ENCODE results near the gene ITGA11. TPM values are rescaled to one million over a fixed set of nuclear protein-coding genes. Genes with fewer than 3 reads are reported as not detected.

Gene ITGA11
- total RNA-seq, 1 donor from 2014 or later: 0.48 TPM

DNA sequence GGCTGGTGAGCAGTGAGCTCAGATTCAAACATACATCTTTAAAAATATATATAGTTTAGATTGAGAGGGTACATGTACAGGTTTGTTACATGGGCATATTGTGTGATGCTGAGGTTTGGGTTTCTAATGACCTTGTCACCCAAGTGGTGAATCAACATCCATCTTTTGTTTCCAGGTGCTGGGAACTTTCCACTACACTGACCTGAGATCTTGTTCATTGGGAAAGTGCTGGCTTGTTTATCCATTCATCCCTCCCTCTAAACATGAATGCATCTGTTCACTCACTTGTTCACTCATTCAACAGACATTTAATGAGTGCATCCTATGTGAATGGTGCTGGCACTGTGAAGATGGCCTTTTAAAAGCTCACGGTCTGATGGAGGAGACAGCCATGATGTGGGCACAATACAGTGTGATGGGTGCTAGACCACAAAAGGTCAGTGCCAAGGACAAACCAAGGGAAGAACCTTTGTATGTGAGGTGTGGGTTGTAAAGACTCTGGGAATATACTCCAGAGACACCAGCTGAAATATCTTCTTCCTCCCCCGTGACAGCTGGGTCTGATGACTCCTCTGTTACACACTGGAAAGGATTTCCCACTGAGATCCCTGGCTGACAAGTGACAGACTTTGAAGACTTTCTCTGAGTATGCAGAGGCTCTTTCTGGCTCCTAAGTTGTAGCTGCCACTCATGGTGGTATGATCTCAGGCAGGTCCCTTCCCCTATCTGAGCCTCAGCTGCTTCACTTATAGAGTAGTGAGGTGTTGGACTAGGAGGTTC is 16.2 kb upstream of the ITGA11 start:
- no peak for ATAC-seq

DNA sequence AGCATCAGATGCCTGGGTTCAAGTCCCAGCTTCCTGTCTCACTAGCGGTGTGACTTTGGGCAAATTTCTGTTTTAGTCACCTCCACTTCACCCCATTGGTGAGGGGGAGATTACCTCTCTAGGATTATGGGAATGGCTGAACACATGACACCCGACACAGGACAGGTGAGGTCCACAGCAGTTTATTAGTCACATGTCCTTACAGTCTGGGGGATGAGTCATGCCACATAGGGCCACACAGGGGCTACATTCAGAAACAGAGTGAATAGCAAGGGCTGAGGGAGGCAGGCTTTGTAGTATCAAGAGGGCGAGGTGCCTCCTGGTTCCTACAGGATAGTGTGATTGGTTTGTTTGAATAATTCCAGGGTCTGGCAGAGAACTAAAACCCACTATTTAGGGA is 15.2 kb upstream of the ITGA11 start:
- no peak for ATAC-seq

DNA sequence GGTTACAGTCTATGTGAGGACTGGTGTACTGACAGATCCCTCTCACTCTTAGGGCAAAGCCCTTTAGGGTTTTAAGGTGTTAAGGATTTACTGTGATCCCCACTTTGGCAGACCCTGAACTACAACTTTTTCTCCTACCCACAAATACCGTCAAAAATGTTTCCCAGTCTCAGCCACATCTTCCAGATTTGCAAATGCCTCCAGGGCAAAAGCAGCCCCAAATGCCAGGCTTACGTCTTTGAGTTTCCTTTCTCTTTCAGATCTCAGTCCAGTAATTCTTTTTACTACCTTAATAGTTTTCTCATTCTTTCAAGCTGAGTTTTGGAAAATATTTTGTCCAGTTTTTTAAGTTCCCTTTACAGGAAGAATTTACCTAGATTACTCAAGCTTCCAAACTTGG is 13.4 kb upstream of the ITGA11 start:
- ATAC-seq: no peak

DNA sequence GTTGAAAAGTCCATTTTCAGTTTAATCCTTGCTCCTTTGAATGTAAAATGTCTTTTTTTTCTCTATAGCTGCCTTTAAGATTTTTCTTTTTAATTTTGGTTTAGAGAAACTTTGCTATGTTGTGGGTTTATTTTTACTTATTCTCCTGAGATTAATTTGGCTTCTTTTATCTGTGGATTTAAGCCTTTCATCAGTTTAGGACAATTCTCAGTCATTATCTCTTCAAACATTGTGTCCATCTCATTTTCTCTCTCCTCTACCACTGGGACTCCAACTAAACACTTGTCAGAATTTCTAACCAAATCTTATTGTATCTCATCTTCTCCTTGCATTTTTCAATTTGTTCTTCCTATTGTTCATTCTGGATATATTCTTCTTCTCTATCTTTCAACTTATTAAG is 12.4 kb upstream of the ITGA11 start:
- no peak for ATAC-seq

DNA sequence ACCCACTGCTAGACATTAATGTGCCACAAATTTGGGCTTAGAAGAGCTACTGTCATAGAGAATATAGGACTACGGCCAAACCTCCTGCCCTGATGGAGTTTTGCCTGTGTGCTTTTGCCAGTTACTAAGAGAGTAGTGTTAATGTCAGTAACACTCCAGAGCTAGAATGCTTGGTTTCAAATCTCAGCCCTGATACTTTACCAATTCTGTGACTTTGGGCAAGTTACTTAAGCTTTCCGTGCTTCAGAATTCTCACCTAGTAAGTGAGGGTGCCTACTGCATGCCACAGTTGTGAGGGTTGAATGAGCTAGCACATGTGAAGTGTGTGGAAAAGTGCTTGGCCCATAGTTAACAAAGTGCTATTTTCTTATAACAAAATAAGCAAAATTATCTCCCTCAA is 10.9 kb upstream of the ITGA11 start:
- no peak for ATAC-seq

DNA sequence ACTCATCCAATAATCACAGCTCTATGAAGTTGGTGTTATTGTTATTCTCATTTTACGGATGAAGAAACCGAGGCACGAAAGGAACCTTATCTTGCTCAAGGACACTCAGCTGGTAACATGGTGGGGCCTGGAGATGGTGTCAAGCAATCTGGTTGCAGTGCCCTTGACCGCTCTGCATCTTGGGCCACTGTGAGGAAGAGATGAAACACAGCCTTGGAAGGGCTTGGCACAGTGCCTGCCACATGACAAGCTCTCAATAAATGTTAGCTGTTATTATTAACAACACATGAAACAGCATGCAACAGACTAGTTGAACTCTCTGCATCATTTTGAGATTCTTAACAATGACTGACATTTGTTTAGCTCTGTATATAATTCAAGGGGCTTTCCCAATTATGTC is 10.1 kb upstream of the ITGA11 start:
- no peak for ATAC-seq

DNA sequence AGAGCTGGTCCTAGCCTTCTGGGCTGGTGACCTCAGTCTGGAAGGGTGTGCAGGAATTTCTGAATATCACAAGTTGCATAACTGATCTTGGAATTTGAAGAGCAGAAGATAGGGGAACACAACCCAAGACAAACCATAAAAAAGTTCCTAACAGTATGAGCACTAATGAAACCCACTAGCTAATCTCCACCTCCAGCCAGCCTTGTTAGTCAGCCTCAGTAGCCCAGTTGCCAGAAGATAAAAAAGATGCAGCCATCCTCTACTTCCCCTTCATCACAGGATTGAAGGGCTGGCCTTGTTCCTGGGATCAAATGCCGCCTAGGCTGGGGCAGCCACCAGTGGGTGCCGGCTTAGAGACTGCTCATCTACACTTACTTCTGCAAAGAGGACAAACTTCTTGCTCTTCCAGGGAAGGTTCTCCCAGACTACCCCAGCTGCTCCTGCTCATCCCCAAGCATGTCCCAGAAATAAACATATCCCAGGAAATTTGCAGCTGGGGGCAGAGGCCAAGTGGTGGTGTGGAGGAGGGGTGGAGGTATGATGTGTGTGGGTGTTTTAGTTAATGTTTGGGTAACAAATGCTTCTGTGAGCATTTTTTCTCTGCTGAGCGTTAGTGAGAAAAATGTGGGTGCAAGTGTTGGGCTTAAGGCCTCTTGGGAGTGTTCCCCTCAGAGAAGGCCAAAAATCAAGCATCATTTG is 9.2 kb upstream of the ITGA11 start:
- ATAC-seq: no peak

DNA sequence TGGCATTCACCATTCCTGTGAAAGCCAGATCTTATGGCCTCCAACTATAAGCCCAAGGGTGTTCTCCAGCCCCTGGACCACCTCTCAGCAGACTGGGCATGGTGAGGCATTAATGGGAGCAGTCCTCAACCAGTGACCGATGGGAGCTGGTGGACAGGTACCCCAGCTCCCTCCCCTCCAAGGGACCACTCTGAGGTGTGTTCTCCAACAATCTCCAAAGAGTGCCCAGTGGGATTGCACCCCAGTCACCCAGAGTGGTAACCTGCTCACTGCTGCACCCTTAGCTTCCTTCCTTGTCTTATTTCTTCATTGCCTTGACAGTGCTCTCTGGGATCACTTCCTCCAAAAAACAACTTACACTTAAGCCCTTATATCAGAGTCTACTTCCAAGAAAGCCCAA is 8.2 kb upstream of the ITGA11 start:
- ATAC-seq: no peak

DNA sequence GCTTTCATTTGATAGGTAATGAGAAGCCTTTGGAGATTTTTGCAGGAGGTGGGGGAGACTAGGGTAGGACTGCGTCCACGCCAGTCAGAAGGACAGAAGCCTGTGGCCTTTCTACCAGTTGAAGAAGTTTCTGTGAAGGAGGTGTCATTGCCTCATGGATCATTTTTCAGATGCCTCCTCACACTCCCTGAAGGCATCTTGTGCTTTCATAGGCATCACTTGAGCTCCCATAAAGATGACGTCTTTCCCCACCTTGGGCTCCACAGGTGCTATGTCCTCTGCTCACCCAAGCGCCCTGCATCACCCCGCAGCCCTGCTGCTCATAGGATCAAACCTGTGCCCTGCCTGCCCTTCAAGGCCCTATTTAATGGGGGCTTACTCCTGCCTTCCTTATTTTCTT is 7.5 kb upstream of the ITGA11 start:
- ATAC-seq: no peak

DNA sequence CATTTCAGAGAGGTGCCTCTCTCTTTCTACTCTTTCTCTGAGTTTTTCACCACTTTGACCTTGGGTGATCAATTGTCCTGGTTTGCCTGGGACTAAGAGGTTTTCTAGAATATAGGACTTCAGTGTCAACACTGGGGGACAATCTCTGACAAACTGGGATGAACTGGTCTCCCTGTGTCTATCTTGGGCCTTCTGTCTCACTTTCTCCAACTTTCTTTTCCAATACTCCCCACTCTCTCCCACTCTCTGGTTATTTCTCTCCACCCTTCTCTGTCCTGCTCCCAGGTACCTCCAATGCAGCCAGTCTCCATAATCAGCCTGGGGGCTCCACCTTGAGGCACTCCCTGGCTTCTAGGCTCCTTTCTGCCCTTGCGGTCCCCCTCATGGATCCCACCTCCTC is 4.7 kb upstream of the ITGA11 start:
- no peak for ATAC-seq

DNA sequence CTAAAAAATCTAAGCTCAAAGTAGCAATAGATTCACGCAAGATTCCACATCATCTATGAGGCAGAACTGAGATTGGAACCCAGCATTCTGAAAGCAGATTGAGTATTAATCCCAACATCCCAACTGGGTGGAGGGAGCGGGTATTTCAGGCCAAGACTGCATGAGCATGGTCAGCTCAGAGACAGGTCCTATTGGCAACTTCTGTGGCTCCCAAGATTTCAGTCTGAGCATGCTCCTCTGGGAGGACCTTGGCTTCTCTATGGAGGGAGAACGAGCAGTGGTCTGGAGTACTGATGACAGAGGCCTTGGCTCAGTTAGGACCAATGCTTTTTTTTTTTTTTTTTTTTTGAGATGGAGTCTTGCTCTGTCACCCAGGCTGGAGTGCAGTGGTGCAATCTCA is 4.0 kb upstream of the ITGA11 start:
- no peak for ATAC-seq

DNA sequence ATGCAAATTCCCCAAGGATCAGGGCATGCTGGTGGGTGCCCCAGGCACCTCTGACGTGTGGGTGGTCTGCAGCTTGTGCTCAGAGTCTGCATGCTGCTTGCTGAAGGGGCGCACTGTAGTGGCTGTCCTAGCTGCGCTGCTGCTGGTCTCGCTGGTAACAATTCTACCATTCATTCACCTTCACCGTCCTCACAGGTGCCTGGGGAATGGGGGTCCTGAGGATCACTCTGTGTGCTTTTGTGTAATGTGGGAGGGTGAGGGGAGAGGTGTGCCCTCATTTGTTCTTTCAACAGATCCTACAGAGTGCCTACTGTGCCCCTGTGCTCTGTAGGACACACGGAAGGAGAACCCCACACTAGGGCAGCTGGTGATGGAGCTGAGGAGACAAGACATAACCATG is 2.1 kb upstream of the ITGA11 start:
- no peak for ATAC-seq

DNA sequence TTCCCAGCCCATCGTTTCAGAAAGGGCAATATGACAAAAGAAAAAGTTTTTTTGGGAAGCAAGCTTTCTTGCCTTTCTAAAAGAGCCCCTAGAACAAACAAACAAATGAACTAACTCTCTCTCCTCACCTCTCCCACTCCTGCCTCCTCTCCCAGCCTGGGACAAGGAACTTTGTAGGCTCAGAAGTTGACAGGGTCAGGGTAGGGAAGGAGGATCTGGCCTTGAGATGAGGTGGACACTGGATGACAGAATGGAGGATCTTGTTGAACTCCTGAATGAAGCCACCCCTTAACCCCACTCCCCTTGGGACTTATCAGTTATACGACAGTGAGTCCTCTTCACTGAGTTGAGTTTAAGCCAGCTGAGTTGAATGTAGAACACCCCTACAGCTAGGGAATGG is 1.6 kb upstream of the ITGA11 start:
- ATAC-seq: no peak

DNA sequence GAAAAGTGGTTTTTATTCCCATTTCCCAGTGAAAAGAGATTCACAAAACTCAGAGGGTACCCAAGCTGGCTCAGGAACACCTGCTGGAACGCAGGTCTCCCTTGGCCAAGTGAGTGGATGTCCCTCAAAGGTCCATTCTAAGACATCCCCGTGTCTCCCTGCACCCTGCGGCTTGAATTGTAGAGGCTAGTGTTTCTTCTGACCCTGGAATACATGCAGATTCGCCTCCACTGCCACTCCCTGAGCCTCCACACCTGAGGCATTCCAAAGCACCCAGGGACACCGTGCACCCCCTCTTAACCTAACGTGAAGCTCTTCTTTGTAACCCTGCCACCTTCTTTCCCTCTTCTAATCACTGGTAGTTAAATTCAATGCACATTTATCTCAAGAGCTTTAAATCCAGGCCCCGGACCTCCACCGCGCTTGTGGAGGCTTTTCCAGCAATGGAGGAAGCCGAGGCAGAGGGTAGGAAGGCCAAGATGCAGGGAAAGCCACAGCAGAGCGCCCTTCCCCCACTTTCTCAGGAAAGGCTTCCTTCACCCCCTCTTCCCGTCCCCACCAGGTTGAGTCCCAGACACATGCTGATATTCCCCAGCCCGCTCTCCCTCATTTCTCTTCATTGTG is 590 bp upstream of the ITGA11 start:
- no peak for ATAC-seq

DNA sequence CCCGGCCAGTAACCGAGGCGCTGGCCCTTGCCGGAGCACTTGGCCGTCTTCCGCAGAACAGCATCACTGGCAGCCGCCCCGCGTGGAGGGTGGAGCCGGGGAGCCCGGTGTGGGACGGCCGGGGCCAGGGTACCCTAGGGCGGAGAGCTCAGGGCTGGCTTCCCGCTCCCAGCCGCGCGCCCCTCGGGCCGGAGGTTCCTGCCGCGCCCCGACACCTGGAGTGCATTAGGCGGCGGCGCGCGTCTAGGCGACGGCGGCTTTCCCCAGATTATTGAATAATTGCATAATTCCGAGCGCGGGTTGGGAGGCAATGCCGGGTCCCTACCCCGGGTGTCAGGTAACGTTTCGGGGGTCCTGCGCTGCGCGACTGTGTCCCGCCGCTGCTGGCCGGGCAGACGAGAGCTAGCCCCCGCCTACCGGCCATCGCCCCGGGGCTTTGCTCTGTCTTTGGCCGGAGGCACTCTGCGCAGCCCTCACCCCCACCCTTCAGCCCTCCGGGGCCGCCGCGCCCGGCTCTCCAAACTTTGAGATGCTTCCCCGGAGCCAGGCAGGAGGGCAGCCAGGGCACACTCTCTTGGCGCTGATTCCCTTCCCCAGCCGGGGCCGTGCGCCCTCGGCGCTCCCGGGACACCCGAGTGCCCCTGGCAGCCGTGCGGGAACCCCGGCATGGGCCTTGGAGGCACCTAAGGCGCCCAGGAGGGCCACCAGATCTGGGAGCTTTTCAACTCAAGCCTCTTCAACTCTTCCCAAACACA is 749 bp downstream of the ITGA11 start:
- no peak for ATAC-seq

DNA sequence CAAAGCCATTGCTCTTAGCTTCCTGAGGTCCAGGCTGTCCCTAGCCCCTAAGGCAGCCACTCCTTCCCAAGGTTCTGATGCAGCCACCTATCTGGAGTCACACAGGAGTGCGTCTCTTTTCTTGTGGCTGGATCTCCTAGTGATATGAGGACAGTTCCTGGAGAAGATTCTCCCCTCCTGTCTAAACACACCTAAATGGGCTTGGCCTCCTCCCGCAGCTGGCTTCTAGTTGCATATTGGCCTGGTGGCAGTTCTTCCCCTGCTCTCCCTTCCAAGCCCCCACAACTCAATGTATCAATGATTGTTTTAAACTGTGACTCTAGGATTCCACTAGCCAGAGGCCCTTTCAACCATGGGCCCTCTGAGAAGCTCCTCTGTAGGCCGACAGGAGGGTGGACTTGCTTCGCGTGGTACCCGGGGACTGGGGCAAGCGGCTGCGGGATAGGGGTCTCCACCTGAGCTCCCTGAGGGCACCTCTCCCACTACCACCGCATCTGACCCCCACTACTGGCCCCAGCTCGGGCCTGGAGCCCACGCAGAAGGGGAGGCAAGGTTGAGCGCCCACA is 1.4 kb downstream of the ITGA11 start:
- no peak for ATAC-seq

DNA sequence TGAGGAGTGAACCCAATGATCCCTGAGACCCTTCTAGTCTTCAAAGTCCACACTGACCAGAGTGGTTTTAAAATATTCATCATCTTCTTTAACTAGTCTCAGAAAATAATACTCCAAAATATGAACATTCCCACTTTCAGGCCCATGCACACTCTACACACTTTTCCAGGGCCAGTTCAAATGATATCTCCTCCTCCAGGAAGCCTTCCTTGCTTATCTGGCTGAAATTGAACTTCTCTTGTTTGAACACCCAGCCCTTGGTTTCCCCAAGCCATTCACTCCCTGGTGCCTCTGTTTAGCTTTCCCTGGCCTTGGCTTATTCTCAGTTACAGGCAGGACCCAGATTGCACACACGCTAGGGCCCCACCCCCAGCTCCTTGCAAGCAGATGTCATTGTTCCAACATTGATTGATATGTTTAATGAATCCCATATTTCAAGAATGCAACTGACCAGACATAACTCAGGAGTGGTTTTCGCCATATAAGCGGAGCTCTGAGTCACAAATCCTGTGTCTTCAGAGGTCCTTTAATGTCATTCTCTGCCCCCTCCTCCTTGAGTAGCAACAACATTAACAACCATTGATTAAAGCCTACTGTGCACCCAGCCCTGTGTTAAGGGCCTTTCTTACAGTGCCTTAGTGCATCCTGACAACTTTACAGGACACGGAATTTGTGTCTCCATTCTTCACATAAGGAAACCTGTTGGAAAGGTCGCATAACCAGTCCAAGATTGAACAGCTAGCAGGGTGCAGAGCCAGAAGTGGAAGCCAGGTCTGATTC is 2.1 kb downstream of the ITGA11 start:
- ATAC-seq: no peak

DNA sequence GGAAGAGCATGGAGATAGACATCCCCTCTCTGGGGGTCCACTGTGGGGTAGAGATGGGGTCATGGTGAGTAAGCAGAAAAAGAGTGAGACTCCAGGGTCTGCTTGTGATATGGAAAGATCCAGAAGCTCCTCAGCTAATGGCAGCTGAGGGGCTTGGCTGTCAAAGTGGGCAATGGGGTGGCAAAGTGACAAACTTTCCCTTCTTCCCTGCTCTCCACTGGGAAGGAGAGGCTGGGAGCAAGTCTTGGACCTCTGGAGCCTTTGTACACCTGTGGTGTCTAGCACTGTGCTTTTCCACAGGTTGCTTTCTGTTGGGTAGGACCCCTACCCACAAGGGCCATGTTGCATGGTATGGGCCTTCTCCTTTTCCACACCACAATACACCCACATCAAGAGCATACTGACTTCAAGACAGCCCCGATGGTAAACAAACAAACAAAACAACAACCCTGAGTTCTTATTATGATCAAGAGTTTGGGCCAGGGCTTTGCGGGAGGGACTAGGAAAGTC is 3.5 kb downstream of the ITGA11 start:
- ATAC-seq: no peak

DNA sequence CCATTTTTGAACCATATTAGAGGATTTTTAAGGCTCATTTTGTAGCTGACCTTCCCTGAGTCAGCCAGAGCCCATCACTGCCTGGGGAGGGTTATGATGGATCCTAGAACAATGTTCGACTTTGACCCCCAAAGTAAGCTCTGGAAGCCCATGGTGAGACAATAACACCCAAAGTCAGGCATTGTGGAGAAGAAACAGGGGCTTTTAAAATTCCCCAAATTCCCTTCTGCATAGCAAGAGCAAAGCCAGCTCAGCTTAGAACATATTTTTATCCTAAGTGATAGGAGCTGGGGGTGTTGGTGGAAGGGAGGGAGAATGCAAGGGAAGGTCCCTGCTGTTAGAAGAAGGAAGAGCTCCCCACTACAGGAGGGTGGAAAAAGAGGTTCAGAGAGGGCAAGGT is 4.0 kb downstream of the ITGA11 start:
- ATAC-seq: no peak

DNA sequence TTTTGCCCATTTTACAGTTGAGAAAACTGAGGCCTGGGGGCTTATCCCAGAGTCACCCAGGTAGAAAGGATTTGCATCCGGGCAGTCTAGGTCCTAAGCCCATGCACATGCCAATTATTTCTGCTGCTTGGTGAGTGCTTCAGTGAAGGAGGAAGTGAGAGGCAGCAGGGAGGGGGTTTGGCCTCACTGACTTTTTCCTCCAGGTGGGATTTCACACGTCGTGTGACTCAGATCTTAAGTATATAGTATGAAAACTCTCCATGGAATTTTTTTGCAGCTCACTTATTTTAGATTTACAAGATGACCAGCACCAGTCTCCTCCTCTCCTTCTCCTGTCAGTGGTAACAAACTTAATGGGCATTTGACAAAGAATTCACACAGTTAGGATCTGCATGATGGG is 4.6 kb downstream of the ITGA11 start:
- ATAC-seq: no peak

DNA sequence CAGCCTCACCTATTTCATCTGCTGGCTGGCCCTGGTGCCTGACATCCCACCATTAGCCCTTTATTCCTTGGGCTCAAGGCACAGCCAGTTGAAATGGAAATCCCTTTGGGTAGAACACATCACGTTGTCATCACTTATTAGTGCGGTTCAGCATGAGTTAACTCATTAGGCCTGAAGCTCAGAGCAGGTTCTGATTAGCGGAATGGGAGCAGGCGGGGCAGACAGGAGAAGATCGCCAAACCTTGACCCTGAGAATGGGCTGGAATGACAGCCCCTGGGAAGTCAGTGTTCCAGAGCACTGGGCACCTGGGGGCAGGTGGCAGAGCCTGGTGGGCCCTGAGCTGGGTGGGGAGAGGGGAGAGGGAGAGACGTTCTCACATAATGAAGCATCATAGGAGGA is 5.8 kb downstream of the ITGA11 start:
- no peak for ATAC-seq

All from esophagus mucosa (tissue), 1 donor.